Measurements from ENCODE around the gene CEBPB.
"Not testable (repeated sequence)": the region's sequence is repeated elsewhere in the genome, so short reads cannot be mapped to it uniquely, and the experiment has no call there.

CEBPB gene

GRCh38 chr20:50146732-50147662 lies 43.6 kb upstream of the CEBPB start:
- peak overlapping the region; percentile 62 for H3K27ac ChIP-seq
- TF ChIP-seq, protein P1, sequence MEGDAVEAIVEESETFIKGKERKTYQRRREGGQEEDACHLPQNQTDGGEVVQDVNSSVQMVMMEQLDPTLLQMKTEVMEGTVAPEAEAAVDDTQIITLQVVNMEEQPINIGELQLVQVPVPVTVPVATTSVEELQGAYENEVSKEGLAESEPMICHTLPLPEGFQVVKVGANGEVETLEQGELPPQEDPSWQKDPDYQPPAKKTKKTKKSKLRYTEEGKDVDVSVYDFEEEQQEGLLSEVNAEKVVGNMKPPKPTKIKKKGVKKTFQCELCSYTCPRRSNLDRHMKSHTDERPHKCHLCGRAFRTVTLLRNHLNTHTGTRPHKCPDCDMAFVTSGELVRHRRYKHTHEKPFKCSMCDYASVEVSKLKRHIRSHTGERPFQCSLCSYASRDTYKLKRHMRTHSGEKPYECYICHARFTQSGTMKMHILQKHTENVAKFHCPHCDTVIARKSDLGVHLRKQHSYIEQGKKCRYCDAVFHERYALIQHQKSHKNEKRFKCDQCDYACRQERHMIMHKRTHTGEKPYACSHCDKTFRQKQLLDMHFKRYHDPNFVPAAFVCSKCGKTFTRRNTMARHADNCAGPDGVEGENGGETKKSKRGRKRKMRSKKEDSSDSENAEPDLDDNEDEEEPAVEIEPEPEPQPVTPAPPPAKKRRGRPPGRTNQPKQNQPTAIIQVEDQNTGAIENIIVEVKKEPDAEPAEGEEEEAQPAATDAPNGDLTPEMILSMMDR (conservative IDR thresholded peaks at IDR 0.05), result no peak

DNA sequence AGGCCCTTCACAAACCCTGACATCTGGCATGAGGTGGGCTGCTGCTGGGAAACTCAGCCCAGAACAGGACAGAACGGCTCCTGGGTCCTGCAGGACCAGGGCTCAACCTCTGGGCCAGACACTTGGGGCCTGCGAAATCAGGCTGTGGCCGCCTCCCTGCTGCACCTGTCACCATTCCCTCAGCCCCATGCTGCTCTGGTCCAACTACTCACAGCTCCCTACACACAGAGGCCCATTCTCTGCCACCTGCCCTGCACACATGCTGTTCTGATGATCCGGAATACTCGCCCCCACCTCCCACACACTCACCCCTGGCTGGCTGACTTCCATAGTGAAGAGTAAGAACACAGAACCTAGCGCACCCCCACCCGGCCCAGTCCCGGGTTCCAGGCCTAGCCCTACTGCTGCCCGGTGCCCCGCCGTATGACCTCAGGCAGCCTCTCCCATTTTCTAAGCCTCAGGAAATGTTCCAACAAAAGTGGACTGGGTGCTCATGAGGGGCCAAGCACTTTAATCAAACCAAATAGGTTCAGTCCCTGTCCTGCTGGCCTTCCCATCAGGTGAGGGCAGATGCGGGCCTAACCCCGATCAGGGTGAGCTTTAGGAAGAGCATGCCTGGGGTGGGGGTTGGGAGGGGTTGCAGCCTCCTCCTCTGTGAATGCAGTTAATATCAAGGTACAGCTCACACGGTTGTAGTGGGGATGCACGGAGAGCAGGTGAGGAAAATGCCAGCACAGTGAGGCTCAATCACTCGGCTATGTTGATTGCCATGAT lies 41.0 kb upstream of the CEBPB start:
- TF ChIP-seq, protein P1 (conservative IDR thresholded peaks at IDR 0.05), result no peak
- H3K27ac ChIP-seq, result peak overlapping the region; percentile 88

DNA sequence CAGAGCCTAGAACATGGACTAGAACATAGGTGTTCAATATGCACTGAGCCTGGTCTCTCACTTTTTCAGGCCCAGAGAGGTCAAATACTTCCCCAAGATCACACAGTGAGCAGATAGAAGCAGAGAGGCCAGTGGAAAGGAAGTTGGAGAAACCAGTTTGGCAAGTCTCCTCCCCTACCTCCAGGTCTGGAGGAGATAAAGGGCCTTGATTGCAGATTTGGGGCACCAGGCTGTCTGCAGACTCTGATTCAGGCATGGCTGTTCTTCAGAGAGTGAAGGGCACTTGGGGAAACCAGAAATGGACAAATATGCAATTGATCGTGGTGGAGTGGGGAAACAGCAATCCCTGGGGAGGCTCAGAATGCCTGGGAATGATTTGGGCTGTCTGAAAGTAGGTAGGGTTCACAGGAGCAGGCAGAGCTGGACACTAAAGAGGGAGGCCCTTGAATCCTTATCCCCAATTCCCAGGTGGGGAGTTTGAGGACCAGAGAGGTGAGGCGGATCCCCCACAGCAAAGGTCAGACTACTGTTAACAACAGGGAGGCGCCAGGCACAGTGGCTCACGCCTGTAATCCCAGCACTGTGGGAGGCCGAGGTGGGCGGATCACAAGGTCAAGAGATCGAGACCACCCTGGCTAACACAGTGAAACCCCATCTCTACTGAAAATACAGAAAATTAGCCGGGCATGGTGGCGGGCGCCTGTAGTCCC lies 39.4 kb upstream of the CEBPB start:
- peak overlapping the region; percentile 88 for H3K27ac ChIP-seq
- TF ChIP-seq, protein P1 (conservative IDR thresholded peaks at IDR 0.05), result no peak

DNA sequence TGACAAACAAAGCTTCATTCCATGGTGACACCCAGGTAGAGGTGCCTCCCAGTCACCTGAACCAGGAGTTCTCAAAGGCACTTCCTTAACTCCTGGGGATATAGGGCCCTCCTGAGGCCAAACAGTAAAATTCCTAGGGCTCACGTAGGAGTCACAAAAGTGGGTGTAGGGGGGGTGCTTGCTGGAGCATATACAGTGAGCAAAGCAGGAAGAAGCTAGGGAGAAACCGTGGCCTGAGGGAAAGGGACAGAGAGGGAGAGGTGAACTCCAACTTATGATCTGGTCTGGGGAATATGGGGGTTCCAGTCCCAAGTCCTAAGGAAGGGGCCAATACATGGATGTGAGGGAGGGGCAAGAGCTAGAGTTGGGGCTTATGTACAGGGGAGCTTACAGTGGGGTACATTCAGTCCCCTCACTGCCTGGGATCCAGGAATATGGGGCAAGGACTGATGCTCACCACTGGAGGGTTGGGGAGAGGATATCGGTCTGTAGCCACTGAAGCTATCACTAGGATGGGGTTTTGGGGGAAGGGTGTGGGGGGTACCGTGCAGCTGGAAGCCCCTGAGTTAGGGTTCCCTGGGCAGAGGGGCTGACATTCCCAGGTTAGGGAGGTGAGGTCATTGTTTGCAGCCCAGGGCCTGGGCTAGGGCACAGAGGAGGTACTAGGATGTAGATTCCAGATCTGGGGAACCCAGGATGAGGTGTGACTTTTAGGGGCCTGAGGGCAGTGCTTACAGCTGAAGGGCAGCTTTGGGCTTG lies 38.1 kb upstream of the CEBPB start:
- peak overlapping the region; percentile 88 for H3K27ac ChIP-seq
- TF ChIP-seq, protein P1 (conservative IDR thresholded peaks at IDR 0.05), result peak; percentile 46

DNA sequence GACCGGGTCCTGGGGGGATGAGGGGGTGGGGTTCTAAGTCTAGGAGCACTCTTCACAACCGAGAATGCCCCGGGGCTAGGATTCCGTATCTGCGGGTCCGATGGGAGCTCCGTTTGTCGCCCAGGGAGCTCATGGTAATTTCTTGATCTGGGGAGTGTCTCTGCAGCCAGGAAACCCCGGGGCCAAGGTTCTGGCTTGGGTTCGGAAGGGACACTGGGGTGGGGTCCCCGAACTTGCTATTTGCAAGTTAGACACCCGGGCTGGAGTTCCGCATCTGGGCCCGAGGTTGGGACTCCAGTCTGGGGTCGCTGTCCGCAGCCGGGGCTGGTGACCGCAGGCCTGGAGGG lies 37.5 kb upstream of the CEBPB start:
- TF ChIP-seq, protein P1 (conservative IDR thresholded peaks at IDR 0.05), result no peak; the same call in 1 of the 2 replicates
- peak overlapping the region; percentile 88 for H3K27ac ChIP-seq

DNA sequence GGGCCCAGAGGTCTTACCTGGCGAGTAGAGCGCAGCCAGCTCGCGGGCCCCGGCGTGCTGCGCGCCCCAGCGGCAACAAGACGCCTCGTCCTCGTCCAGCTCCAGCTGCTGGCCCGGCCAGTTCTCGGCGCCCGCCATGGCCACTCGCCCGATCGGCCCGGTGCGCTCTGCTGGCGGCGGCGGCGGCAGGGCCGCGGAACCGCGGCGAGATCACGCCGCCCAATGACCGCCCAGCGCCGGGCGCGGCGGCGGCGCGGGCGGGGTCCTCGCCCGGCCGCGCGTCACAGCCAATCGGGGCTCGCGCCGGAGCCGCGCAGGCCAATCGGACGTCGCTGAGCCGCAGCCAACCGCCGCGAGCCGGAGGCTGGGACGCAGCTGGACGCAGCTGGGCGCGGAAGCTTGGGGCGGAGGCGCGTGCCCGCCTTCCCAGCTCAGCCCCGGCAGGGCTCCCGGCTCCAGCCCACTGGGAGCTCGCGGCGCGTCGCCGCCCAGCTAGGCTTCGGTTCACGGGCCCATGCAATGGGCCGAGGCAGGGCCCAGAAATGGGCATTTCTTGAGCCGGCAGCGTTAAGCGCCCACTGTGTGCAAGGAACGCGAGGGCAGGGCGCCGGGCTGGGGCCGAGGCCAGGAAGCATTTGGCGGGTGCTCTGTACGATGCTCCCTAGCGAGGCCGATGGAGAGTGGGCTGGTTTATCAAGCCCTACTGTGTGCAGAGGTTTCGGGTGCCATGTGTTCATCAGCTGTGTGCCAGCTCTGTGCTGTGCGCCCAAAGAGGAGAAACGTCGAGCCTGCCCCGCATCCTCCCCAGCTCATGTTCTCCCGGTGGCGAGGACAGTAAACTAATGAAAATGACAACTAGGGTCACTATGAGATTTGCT lies 36.9 kb upstream of the CEBPB start, which contains the start of gene PEDS1:
PEDS1 (minus strand) TSS at position 224 of the 878 bp plus-strand sequence; CDS start at position 138, 86 bp downstream.
- peak within 1 kb of the TSS; percentile 88 for H3K27ac ChIP-seq
- TF ChIP-seq, protein P1 (conservative IDR thresholded peaks at IDR 0.05), result no peak; the same call in 1 of the 2 replicates

DNA sequence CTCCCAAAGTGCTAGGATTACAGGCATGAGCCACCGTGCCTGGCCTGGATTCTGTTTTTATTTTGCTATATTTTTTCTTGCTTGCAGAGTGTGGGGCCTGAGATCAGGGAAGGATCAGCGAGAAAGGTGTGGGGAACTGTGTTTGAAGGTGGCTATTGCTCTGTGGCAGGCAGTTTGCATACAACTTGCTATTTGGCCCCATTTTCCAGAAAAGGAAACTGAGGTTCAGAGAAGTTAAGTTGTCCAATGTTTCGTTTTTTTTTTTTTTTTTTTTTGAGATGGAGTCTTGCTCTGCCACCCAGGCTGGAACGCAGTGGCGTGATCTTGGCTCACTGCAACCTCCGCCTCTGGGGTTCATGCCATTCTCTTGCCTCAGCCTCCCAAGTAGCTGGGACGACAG lies 29.1 kb upstream of the CEBPB start:
- not testable (repeated sequence) for H3K27ac ChIP-seq

Data from VCaP (cell line).